Measurements from ENCODE around the gene TPSB2.
A peak's percentile ranks its signal among the peaks of the same experiment; 100 is the strongest.
"Not testable (repeated sequence)": the region's sequence is repeated elsewhere in the genome, so short reads cannot be mapped to it uniquely, and the experiment has no call there.

Gene TPSB2

GRCh38 chr16:1240436-1240835 lies 10.5 kb upstream of the TPSB2 start, which contains the start of gene TPSAB1:
Gene TPSAB1 (plus strand): TSS chr16:1240705. CDS start chr16:1240939, 234 bp downstream.
- not testable (repeated sequence) for DNase-seq

- DNase-seq = not testable (repeated sequence)
Measured at GRCh38 chr16:1239575-1239974, 9.6 kb upstream of the TPSB2 start.

GRCh38 chr16:1238909-1239308 lies 8.9 kb upstream of the TPSB2 start:
- peak; percentile 67 for DNase-seq

- DNase-seq = no peak
Measured at GRCh38 chr16:1237990-1238389, 8.0 kb upstream of the TPSB2 start.

- not testable (repeated sequence) for DNase-seq
Measured at GRCh38 chr16:1236659-1237058, 6.7 kb upstream of the TPSB2 start.

- not testable (repeated sequence) for DNase-seq
Measured at GRCh38 chr16:1232049-1232748, 2.2 kb upstream of the TPSB2 start.

GRCh38 chr16:1231301-1231700 lies 1.3 kb upstream of the TPSB2 start:
- DNase-seq = not testable (repeated sequence)

GRCh38 chr16:1230471-1231212 lies 658 bp upstream of the TPSB2 start:
- not testable (repeated sequence) for DNase-seq

GRCh38 chr16:1229476-1229875 lies 508 bp downstream of the TPSB2 start:
- not testable (repeated sequence) for DNase-seq

GRCh38 chr16:1228227-1228626 lies 1.8 kb downstream of the TPSB2 start:
- DNase-seq = not testable (repeated sequence)

- not testable (repeated sequence) for DNase-seq
Measured at GRCh38 chr16:1226692-1227091, 3.3 kb downstream of the TPSB2 start.

GRCh38 chr16:1225728-1226311 lies 4.2 kb downstream of the TPSB2 start:
- not testable (repeated sequence) for DNase-seq

GRCh38 chr16:1225051-1225451 lies 4.9 kb downstream of the TPSB2 start, which contains the start of gene TPSG1:
Gene TPSG1 (minus strand): TSS chr16:1225268. CDS start chr16:1225252, 16 bp downstream.
- DNase-seq = no peak

- DNase-seq = no peak
Measured at GRCh38 chr16:1224558-1224957, 5.4 kb downstream of the TPSB2 start.

- DNase-seq = peak; percentile 13
Measured at GRCh38 chr16:1223355-1224214, 6.4 kb downstream of the TPSB2 start.

GRCh38 chr16:1222553-1223354 lies 7.2 kb downstream of the TPSB2 start:
- no peak for DNase-seq

- DNase-seq = no peak
Measured at GRCh38 chr16:1221628-1222552, 8.1 kb downstream of the TPSB2 start.

- no peak for DNase-seq
Measured at GRCh38 chr16:1220841-1221627, 8.9 kb downstream of the TPSB2 start.

- no peak for DNase-seq
Measured at GRCh38 chr16:1220098-1220728, 9.8 kb downstream of the TPSB2 start.

All from NCI-H69 (cell line).